ENCODE measurements around the gene LAD1.

LAD1 gene

GRCh38 chr1:201391225-201391624, 7.9 kb downstream of the LAD1 start:
- no peak for DNase-seq

- DNase-seq, result no peak
Measured at GRCh38 chr1:201389051-201389450, 10.1 kb downstream of the LAD1 start.

- no peak for DNase-seq
Measured at GRCh38 chr1:201386208-201386607, 12.9 kb downstream of the LAD1 start.

- DNase-seq, result peak; percentile 16
Measured at GRCh38 chr1:201385299-201385891, 13.7 kb downstream of the LAD1 start.

GRCh38 chr1:201384406-201384782, 14.7 kb downstream of the LAD1 start:
- no peak for DNase-seq

- DNase-seq, result no peak
Measured at GRCh38 chr1:201383647-201384405, 15.3 kb downstream of the LAD1 start.

DNA sequence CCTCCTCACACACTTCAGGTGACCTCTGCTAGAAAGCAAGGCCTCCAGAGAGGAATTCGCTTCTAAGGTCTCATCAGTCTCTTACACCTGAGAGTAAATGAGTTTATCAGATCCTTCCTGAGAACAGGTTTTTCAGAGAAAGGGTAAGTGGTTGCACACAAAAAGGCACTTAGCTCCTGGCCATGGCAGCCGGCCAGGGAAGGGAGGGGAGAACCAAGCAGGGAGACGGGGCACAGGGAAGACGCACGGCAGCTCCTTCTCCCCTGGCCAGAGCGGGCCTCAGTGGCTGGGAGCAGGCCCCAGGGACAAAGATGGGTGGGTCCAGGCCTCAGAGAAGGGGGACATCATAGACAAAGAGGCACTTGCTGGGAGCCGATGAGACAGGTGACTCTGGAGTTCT, 18.0 kb downstream of the LAD1 start:
- no peak for DNase-seq

DNA sequence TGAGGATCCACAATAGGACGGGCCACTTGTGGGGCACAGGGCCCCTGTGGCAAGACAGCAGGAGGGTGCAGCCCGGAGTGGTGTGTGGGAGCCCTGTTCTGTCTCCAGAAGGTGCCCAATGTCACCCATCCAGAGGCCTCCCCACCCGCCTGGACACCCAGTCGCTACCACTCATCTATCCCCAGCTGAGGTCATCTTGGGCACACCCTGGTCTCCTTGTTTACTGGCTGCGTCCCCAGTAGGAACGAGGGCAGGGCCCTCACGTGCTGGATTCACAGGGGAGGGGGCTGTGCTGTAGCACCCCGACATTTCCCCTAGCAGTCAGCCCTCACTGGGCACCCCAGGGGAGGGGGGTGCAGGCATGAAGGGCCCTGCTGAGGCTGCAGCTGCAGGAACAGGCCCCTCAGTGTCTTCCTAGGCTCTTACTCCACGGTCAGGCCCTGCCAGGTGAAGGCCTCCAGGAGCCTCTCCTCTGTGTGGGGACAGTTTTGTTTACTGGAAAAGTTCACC, 19.3 kb downstream of the LAD1 start:
- DNase-seq, result no peak

DNA sequence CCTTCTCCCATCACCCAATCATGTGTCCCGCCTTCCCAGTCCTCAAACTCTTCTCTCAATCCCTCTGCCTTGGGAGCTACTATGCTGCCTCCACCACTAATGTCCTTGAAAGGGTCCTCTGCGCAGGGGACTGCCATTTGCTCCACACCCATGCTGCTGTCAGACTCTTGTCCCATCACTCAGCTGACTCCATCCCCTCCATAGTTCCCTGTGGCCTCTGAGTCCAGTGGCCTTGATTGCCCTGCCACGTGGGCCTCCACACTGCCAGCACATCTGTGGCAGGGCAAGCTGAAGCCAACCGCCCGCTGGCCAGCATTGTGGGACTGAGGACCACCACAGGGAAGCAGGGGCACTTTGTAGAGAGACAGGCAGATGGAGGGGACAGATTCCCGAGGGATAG, 20.3 kb downstream of the LAD1 start:
- DNase-seq, result no peak

DNA sequence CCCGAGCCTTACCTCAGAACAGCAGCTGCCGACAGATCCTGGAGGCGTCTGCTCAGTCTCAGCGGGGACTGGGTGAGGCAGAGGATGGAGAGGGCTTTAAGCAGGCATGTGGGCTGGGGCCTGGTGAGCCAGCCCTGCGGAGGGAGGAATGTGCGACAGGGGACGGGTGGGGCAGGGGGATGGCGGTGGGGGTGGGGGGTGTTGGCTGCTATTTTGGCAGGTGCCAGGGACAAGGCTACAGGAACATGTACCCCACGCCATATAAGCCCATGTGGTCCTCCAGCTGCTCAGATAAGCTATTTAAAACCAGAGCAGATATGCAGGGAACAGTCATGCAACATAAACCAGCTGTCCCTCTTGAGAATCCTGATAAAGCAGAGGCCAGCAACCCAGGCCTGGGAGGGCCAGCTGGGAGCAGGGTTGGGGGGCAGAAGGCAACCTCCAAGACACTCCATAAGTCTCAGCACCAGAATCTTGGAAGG, 21.5 kb downstream of the LAD1 start, which contains the start of gene TNNT2:
Gene TNNT2, minus strand, starts transcription at position 70 of the 482 bp plus-strand sequence. CDS start 4,426 bp downstream, outside the sequence.
- no peak for DNase-seq

DNA sequence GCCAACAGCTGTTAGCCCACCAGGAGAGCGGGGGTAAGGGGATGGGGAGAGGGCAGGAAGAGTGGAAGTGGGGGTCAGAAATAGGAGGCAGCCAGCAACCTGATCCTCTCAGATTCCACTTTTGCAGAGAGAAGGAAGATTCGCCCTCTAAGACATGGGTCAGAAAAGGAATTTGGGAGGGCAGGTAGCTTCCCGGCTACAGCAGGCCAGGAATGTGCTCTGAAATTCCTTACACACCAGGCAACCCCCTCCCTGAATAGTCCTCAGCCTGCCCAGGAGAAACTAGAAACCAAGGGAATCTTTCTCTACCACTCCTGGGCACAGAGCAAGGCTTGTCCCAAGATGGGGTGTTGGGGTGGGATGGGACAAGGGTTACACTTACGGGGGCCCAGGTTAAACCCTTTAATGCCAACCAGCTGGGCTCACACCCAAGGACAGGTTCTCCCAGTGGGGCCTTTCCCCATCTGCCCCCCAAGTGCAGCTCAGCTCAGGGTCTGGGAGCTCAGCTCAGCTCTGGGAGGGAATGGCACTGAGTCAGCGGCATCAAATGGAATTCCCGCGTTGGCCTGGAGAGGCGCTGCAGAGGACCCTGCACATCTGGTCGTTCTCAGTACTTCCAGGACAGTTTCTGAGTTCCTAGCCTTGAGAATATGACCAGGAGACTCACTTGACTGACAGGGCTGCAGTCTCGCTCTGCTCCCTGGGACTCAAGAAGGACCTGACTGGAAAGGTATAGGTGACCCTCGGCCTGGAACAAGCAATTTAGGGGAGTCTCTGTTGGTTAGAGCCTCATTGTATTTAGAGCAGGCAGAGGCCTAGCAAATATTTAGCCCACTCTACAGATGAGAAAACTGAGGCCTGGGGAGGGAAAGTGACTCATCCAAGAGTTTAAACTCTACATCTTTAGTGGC, 22.4 kb downstream of the LAD1 start:
- no peak for DNase-seq

- DNase-seq, result no peak
Measured at GRCh38 chr1:201376107-201376463, 23.0 kb downstream of the LAD1 start.

- DNase-seq, result no peak
Measured at GRCh38 chr1:201375169-201375568, 24.0 kb downstream of the LAD1 start.

- DNase-seq, result no peak
Measured at GRCh38 chr1:201374364-201374763, 24.8 kb downstream of the LAD1 start.

DNA sequence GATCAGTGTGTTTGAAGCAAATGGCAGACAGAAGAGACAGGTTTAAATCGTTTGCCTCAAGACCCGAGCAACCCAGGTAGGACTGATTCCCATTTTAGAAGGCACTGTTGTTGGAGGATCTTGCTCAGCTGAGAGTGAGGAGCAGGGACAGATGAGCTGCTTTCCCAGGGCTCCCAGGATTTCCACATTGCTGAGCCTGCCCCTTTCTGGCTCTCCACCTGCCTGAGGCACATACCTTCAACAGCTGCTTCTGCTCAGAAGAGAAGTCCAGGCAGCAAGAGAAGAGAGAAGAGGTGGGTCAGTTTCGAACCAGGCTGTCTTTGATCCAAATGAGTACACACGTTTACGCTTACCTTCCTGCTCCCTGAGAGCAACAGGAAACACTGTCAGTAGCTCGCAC, 27.3 kb downstream of the LAD1 start:
- DNase-seq, result no peak

GRCh38 chr1:201371276-201371675, 27.8 kb downstream of the LAD1 start:
- DNase-seq, result no peak

DNA sequence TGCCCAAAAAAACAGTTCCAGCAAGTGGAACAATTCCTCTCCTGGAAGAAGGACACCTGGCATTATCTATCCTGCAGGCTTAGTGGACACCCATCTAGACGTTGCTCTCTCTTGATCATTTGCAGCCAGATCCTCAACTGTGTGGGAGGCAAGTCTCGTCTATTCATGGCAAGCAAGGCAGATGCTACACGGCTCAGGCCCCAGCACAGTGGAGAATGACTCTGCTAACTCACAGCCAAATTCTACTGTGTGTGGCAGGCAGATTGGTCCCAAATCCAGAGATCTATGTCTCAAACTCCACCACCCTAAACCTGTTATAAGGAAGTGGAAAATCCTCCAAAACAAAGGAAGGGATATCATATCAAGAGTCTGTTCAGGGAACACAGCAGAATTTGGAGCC, 28.6 kb downstream of the LAD1 start:
- DNase-seq, result no peak

DNA sequence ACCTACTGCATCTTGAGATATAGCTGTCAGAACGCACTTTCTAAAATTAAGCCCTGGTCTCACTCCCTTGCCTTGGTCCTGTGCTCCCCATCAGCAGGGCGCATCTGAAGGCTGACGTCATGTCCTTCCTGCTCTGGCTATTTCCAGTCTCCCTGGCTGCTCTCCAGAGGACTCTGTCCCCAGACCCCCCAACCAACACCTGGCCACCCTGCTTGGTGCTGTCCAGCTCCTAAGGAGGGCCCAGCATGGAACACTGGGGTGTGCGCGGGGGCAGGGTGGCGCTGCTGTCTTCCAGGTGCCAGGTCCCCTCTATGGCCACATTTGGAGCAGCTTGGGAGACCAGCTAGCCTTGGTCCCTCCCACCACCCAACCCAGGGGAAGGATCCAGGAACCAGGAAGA, 29.9 kb downstream of the LAD1 start:
- DNase-seq, result no peak

GRCh38 chr1:201366696-201367095, 32.4 kb downstream of the LAD1 start:
- no peak for DNase-seq

GRCh38 chr1:201365251-201365650, 33.9 kb downstream of the LAD1 start:
- DNase-seq, result no peak

GRCh38 chr1:201364808-201365105, 34.4 kb downstream of the LAD1 start:
- DNase-seq, result no peak

- no peak for DNase-seq
Measured at GRCh38 chr1:201363467-201363866, 35.7 kb downstream of the LAD1 start.

- DNase-seq, result no peak
Measured at GRCh38 chr1:201362906-201363305, 36.2 kb downstream of the LAD1 start.

Measured in T-helper 9 cell (primary cell).